NOMO-1 treated with dmso at 0.1 percent for 144 hours (cell line): ENCODE data around the gene TCF7L2.
A peak's percentile ranks its signal among the peaks of the same experiment; 100 is the strongest.

ENCODE experiments used
- DNase-seq: peaks from one replicate; lab custom pipeline; 2025; ENCODE audit not compliant: unreplicated experiment; lab: John Stamatoyannopoulos, UW

TCF7L2 gene

GRCh38 chr10:112946649-112947048 lies 3.4 kb upstream of the TCF7L2 start:
- no peak for DNase-seq

GRCh38 chr10:112948196-112948595 lies 1.9 kb upstream of the TCF7L2 start:
- DNase-seq: no peak

- no peak for DNase-seq
Observed at GRCh38 chr10:112949143-112949823, 764 bp upstream of the TCF7L2 start.

- DNase-seq: peak; percentile 30
Observed at GRCh38 chr10:112950714-112951358, 789 bp downstream of the TCF7L2 start.

- peak; percentile 82 for DNase-seq
Observed at GRCh38 chr10:112951359-112952281, 1.6 kb downstream of the TCF7L2 start.

GRCh38 chr10:112952282-112953173 lies 2.5 kb downstream of the TCF7L2 start:
- no peak for DNase-seq

GRCh38 chr10:112953174-112954159 lies 3.4 kb downstream of the TCF7L2 start:
- DNase-seq: no peak

- DNase-seq: no peak
Observed at GRCh38 chr10:112954974-112955581, 5.0 kb downstream of the TCF7L2 start.

GRCh38 chr10:112955582-112956421 lies 5.8 kb downstream of the TCF7L2 start:
- no peak for DNase-seq

- DNase-seq: no peak
Observed at GRCh38 chr10:112956631-112957350, 6.7 kb downstream of the TCF7L2 start.

- DNase-seq: no peak
Observed at GRCh38 chr10:112957640-112958092, 7.6 kb downstream of the TCF7L2 start.

- no peak for DNase-seq
Observed at GRCh38 chr10:112958275-112958995, 8.4 kb downstream of the TCF7L2 start.

GRCh38 chr10:112959207-112959838 lies 9.3 kb downstream of the TCF7L2 start:
- DNase-seq: peak; percentile 18

- DNase-seq: no peak
Observed at GRCh38 chr10:112960151-112960681, 10.2 kb downstream of the TCF7L2 start.

GRCh38 chr10:112961609-112962008 lies 11.6 kb downstream of the TCF7L2 start:
- no peak for DNase-seq

- no peak for DNase-seq
Observed at GRCh38 chr10:112962343-112962742, 12.3 kb downstream of the TCF7L2 start.
